NCI-H226 (cell line): ENCODE data around the gene ETFA.

ENCODE experiments used
- DNase-seq: peaks from one replicate; pipeline ENCODE4 v3.0.0-alpha.2; 2015

ETFA gene

DNA sequence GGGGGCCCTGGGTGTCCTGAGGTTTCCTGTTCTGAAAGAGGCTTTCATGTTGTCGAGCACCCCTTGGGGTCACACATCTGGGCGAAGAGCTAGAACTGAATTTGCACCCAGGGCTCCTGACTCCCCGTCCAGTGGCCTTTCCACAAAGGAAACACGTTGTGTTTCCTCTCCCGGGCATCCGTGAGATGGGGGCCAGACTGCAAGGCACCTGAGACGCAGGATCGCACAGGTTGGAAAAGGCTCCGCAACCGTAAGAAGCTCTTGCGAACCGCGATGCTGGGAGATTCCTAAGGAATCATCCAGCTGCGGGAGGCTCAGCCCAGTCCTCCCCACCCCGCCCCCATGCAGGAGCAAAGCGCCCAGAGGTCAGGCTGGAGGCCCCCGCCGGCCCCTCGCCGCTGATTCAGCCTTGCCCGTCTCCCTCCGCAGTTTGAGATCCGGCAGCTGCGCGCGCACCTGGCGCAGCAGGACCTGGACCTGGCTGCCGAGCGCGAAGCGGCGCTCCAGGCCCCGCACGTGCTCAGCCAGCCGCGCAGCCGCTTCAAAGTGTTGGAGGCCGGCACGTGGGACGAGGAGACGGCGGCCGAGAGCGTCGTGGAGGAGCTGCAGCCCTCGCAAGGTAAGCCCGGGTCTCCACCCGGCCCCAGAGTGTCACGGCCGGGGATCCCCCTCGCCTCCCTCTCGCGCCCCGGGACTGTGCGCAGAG lies 119.6 kb downstream of the ETFA start:
- DNase-seq = no peak

DNA sequence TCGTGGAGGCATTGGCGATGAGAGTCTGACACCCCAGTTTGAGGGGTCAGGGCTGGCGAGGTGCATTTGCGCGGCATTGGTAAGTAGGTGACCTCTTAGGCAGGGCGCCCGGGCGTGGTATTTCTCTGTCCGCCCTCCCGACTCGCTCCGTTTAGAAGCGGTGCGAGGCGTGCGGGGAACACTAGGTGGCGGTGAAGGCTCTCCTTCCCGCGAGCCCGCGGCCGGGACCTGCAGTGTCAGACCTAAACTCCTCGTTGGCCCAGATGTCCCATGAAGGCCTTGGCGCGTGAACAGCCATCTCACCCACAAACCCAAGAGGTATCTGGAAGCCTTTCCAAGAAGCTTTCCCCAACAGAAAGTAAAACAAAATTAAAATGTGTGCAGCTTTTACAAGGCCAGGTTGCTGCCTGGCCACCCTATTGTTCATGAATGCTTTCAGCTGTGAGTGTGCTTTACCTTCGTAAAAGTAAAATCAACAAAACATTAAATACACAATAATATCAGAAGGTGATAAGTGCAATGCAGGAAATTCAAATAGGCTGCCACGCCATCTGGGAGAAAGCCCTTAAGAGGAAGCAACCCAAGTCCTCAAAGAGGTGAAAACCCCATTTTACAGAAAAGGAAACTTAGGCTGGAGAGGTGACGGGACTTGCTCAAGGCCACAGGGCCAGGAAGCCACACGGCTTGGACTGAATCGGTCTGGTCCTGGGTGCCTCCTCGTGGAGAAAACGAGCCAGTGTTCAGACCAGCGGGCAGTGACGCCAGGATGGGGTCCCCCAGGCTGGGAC lies 120.3 kb downstream of the ETFA start:
- DNase-seq = peak; percentile 66

DNA sequence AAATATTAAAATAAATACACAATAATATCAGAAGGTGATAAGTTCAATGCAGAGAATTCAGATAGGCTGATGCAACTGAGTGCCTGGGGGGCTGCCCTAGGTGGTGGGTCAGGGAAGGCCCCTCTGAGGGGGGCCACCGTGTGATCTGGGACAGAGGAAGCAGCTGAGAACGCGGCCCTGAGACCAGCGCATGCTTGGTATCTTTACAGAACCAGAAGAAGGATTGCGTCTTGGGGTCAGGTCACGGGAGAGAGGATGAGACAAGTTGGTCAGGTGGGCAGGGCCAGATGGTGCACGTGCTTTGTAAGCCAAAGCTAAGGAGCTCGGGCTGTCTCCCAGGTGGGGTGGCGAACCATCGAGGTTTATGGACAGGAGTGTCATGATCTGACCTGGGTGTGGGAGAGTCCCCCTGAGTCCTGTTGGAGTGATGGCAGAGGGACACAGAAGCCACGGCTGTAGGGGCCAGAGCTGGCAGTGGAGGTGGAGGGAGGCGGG lies 121.2 kb downstream of the ETFA start:
- DNase-seq = no peak

DNA sequence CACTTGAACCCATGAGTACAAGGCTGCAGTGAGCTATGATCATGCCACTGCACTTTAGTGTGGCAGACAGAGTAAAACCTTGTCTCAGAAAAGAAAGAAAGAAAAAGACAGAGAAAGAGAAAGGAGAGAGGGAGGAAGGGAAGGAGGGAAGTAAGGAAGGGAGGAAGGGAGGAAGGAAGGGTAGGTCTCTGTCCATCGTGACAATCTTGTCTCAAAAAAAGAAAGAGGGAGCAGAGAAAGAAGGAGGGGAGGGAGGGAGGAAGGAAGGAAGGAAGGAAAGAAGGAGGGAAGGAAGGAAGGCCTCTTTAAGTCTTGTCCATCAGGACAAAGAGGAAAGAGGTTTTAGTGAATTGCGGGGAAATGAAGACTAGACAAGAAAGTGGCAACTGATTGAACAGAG lies 122.2 kb downstream of the ETFA start:
- DNase-seq = no peak

DNA sequence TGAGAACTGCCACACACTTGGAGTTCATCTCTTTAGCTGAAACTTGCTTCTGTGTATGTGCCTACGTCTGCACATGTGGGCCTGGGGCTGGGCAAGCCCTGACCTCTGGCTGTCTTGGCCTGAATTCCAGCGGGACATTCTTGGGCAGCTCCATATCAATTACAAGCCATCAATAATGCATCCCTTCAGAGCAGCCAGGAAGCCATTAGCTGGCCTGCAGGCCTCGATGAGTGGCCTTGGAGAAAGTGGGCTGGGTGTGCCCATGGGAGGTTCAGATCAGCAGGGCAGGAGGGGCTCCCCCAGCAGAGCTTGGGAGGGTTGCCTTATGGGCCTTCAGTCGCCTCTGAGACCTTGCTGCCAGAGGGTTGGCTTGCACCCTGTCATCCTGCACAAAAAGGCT lies 124.1 kb downstream of the ETFA start:
- no peak for DNase-seq

DNA sequence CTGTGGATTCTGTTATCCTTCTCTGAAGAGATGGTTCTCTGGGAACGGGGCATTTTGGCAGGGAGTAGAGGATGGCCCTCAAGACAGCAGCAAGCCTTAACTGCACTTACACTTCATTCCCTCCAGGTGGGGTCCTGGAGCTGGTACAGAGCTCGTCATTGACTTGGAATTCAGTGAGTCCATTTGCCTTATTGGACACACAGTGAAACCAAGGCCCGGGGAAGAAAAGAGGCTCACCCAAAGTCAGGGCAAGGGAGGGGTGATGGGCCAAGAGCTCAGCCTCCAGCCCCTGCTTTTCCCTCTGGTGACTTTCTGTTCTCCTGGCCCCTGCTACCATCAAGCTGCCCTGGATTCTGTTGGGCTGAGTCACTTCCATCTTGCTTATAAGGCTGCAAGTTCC lies 125.6 kb downstream of the ETFA start:
- DNase-seq = peak; percentile 55

DNA sequence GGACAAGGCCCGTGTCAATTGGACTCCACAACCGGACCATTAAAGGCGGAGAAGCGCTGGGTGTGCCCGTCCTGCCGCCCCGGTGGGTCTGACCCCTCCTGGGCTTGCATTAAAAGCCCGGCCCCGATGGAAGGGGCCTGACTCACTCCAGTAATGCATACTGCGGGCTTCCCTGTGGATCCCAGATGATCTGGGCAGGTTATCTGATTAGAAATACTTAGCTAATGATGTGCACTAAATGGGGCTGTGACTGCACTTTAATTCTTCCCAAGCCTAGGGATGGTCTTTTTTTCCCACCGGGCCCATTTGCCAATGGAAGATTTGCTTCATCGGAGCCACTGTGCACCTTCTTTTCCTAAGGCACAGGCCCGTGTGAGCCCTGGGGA lies 126.6 kb downstream of the ETFA start:
- DNase-seq = no peak

DNA sequence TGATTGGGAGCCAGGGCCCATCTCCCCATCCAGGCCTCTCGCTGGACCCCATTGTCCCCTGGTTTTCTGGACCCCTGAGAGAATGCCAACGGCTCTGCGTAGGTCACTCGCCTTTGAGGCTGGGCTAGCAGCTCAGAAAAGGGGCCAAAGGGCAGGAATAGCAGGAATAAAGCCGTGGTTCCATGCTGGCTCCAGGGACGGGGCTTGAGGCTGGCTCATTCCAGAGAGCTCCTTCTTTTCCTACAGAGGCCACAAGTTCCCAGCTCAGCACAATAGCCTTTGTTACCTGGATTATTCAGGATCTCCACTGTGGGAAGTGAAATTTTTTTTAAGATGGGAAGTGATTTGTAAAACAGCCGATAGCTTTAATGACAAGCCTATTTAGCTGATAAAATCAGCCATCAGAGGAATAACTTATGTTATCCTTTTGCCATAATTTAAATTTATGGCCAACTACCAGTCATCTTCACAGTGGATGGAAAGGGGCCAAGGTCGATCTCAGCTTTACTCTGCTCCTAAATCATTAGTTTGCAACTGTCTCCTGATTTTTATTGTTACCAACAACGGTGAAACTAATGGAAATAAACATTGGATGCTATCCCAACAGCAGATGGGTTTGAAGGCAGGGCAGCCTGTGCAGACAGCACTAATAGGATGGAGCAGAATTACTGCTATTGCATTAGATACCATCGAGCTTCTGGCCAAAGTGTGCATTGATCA lies 127.2 kb downstream of the ETFA start:
- no peak for DNase-seq

DNA sequence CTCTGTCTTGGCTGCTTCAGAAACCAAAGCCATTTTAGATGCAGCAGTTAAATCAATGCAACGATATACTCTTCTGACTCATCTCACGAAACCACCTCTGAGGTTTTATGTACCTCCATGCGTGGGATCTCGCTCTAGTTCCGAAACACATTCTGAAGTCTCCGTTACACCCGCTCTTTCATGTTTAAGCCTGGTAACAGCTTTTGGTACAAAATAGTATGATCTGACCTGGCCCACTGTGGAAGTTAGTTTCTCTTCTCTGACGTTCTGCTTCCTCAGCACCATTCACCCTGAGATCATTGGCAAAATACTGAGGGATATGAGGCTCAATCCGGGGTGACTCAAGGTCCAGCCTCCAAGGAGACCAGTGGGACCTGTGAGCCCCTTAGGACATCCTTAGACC lies 129.6 kb downstream of the ETFA start:
- DNase-seq = no peak

DNA sequence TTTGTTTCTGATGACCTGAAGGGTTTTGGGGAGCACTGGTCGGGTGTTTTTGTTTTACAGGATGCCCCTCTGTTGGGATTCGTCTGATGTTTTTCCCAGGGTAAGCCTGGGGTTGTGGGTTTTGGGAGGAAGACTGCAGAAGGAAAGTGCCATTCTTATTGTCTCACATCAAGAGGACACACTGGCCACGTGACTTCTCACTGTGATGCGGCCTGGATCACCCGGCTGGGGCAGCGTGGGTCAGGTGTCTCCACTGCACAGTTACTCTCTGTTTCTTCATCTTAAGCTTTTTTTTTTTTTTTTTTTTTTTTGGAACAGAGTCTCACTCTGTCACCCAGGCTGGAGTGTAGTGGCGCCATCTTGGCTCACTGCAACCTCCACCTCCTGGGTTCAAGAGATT lies 130.9 kb downstream of the ETFA start:
- no peak for DNase-seq

DNA sequence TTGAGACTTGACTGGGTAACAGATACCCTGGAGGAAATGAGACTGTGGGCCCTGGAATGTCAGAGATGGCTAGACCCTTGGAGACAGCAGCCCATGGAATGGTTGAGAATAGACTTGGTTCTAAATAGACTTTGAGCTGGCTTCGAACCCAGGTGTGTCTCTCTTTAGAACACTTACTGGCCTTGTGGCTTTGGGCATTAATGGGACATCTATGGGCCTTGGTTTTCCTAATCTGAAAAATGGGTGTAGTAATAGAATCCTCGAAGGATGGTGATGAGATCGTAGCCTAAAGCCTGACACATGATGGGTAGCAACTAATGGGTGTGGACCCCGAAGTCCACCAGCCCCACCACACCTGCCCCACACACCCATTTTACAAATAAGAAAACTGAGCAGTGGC lies 132.2 kb downstream of the ETFA start:
- no peak for DNase-seq

DNA sequence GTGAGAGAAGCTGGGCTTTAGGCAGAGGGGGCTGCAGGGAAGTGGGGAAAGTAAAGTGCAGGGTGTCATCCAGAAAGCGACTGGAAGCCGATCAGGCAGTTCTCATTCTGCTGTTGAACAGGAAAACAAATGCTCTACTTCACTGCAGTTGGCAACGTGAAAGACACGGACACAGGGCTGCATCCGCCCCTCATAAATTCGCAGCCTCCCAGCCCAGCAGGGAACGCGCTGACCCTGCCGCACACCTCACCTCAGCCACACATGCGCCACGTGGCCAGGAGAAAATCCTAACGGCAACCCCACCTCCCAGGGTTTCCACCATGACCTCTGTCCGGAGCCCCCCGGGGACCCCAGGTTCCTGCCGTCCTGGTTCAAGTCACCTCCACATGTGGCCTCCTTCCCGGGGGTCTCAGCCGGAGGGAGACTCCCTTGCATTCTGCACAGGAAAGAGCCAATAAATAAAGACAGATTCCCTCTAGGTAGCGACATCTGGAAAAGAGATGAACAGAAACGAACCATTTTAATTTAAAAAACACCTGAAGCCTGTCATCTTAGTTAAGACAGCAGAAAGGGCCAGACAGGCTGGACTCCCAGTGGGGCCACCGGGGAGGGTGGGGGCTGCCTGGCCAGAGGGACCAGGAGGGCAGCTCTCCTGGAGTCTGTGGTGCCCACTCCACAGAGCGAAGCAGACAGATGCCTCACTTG lies 132.8 kb downstream of the ETFA start:
- DNase-seq = no peak

DNA sequence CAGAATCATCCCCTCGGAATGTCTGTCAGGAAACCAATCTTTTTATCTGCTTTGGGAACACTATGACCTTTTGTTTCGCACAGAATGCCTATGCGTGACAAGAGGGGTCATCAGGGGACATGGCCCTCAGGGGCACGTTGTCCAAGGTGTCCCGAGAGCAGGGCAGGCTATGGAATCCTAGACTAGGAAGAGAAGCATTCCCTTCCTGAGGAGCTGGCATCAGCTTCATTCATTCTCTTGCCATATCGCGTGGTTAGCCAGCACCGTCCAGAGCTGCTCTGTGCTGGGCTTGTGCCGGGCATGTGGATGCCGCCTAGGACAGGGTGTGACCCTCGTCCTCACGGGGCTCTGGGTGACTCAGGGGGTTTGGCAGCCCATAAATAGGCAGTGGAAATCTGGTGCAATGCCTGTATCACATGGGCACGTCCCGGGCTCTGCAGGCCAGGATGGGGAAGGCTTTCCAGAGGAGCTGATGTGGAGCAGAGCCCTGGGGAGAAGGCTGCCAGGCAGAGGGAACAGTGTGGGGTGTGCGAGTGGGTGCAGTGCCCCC lies 133.7 kb downstream of the ETFA start:
- no peak for DNase-seq

DNA sequence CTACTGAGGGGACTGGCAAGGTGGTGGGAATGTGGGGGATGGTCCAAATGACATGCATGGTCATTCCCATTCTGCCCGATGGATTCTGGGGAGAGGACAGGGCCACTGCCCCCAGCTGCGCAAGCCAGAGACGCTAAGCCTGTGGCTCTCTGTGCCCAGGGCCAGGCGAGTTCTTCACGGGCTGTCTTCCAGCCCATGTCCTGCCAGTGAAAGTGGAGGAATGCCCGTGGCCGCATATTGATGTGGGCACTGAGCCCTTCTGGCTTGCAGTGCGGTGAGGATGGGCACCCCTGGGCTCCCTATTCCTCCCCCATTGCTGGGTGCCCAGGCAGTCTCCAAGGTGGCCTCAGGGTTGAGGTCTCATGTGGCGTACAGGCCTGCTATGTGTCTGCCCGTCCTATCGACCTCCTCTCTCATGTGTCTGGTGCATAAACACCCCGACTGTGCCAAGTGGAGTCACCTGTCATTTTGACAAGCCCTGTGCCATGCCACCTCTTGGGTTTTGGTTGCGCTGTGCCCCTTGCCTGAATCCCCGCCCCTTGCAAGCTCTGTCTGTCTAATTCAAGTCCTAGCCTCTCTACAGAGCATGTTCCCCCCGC lies 134.7 kb downstream of the ETFA start:
- DNase-seq = no peak

DNA sequence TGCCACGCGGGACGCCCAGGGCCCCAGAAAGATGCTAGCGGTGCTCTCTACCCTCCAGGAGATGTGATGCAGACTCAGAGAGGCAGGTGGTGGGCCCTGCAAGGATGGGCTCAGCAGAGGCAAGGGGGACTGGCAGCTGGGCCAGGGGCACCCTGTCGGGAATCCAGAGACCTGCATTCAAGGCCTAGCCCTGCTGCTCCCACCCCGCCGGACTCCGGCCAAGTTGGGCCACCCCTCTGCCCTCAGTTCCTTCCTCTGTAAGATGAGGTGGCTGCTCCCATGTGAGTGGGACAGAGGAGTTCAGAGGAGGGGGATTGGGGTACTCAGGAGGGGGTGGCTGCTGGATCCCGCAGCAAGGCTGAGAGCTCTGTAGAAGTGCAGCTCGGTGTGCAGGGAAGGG lies 135.2 kb downstream of the ETFA start:
- no peak for DNase-seq

DNA sequence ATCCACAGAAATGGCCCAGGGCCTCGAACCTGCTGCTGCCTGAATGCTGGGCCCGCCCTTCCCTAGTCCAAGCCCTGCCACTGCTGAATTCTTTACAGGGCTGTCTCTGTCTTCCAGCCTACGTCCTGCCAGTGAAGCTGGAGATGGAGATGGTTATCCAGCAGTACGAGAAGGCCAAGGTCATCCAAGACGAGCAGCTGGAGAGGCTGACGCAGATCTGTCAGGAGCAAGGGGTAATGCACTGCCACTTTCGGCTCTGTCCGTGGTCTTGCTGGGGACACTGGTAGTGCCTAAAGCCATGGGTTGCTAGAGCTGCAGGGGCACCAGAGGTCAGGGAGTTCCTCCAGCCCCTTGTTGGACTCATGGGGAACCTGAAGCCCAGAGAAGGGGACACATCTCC lies 135.8 kb downstream of the ETFA start:
- DNase-seq = no peak

DNA sequence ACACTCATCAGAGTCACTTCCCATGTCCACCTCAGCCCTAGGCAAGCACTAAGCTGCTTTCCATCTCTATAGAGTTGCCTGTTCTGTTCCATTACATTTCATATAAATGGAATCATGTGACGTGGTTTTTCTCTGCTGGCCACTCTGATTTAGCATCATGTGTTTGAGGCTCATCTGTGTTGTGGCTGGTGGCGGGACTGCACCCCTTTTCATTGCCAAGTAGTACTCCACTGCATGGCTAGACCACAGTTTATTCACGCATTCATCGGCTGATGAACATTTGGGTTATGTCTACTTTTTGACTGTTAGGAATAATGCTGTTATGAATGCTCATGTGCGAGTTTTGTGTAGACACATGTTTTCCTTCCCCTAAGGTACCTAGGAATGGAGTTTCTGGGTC lies 136.6 kb downstream of the ETFA start:
- no peak for DNase-seq

DNA sequence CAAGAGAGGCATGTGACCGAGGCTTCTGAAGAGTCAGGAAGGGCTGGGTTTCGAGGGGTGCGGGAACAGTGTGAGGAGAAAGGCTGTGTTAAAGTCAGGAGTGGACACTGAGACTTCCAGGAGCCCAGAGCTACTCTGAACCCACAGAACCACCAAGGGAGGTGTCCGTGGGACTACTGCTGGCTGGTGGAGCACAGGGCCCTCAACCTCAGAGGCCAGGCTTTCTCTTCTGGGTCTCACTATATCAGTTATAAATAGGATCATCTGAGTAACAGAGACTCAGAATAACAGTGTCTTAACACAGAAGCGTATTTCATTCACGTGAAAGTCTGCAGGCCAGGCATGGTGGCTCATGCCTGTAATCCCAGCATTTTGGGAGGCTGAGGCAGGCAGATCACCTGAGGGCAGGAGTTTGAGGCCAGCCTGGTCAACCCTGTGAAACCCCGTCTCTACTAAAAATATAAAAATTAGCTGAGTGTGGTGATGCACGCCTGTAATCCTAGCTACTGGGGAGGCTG lies 137.9 kb downstream of the ETFA start:
- no peak for DNase-seq

DNA sequence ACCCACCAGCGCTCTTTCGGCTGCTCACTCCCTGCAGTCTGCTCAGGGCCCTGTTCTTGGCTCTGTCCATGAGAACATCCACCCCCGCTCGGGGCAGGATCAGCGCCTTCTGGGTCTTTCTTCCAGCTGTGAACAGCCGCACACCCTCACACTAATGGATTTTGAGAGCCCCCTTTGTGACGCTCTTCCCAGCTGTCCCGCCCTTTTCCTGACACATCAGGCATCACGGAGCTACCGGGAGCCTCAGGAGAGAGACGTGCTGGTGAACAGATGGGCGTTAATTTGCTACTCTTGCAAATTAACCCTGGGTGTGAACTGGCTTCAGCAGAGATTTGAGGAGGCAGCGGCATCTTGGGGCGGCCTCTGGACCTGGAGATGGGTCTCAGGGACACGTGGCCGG lies 138.5 kb downstream of the ETFA start:
- DNase-seq = no peak

DNA sequence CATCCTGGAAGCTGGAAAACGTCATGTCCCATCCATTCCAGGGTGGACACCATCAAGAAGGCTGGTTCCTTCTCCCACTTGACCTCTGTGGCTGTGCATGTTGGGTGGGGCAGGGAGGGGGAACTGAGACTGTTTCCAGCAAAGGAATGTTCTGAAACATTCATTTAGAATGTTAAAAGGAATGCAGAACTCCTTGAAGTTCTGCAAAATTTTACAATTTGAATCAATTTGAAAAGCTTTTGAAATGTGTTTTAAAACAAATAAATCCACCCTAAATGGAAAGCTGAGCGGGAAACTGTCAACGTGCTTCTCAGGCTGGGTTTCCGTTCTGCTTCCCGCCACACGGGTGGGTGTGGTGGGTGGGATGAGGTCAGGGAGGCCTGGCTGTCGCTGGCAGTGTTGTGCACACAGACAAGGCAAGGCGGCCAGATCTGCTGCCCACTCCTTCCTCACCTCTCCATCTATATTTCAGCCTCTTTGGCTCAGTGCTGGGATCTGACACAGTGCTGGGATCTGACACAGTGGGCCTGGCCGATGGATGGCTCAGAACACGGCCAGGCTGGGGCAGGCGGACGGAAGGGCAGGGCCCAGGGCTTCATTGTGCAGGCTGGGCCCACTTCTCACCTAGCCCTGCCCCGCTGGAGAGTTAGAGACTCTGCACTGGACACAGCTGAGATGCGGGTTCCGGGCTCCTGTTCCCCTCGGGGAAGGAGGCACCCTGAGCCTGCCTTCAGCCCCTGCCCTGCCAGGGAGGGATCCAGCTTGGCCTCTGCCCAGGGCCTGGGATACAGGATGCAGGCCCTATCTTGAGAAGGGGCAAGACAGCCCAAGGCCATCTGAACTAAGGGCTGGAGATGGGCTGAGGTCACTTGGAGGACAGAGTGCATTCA lies 141.1 kb downstream of the ETFA start:
- no peak for DNase-seq

DNA sequence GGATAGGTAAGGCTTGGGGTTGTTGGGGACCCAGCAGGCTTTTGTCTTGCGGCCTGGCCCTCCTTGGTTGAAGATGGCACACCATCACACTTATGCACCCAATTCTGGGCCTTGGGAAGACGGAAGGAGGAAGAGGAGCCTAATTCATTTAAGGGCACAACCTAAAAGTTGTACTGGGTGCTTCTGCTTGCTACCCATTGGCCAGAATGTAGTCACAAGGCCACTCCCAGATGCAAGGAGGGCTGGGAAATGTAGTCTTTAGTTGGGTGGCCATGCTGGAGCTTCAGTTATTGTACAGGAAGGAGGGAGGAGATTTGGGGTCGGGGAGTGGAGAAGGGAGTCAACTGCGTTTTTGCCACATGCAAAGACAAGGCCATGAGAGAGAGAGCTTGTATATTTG lies 142.3 kb downstream of the ETFA start:
- peak; percentile 51 for DNase-seq
